Measurements from ENCODE around the gene IL7R. TPM values are rescaled to one million over a fixed set of nuclear protein-coding genes. Genes with fewer than 3 reads are reported as not detected.
A peak's percentile ranks its signal among the peaks of the same experiment; 100 is the strongest.

The IL7R gene
- total RNA-seq, 4 donors from 2014 or later, result 2.8 to 6.3 (median 5.7) TPM

DNA sequence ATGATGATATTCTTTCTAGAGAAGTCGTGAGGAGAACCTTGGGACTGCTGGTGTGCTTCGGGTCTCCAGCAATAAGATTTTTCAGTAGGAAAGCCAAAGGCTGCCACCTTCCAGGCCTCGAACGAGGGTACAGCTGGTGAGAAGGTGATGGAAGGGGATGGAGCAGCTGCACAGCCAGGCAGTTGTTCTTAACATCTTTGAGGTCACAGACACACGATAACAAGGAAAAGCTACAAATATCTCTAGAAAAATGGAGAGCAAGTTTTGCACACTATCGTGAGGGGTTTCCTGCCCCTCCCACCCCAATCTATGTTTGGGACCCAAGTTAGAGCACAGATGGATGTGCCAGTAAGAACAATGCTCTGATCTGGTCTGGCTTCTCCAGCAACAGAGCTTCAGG is 6.8 kb upstream of the IL7R start:
- no peak for DNase-seq (ENCODE audit: low spot score in 2 of 2)
- WGBS, 2 donors, result 84 to 89% methylated on average over 6 of the region's 6 CpGs
- Histone ChIP-seq H3K27ac (no peak overlapping the region), H3K4me1 (peaks cover 0 to 23% (median 9%) of the 10 kb centered on the region in 4 donors), H3K36me3 (no peaks in the 10 kb centered on the region), H3K9me3 (peaks cover 0 to 12% (median 0%) of the 10 kb centered on the region in 4 donors), H3K4me3 (no peak overlapping the region), H3K27me3 (no peaks in the 10 kb centered on the region)
- no peak for TF ChIP-seq POLR2A (IDR thresholded peaks at IDR 0.05)
- no peak for TF ChIP-seq CTCF (IDR thresholded peaks at IDR 0.05)

DNA sequence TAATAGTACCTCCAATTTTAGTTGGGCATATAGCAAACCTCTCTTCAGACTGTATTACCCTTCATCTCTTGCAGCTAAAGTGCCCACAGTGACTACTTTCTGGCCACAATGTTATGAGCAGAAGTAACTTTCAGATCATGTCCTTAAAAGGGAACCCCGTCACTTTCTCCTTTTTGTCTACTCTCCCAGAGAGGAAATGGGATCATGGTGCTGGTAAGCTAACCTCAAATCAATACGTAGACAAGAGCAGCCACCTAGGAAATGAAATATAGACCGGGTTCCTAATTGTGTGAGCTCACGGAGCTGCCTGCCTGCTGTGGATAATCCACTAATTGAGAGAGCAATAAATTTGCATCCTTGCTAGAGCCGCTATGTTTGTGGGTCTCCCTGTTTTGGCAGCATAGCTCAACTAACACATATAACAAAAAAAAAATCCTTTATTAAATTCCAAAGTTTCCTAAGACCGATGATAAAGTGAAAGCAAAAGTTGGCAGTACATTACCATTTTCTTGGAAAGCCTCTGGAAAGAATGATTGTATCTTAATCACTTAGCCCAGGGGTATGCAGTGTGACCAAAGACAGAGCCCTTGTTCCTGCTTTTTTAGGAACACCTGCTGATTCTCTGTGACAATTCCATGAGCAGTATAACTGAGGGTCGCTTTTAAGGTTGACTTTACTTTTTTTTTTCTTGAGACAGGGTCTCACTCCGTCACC is 5.6 kb upstream of the IL7R start:
- WGBS, 2 donors, result 49% methylated on average over 8 of the region's 8 CpGs
- H3K27ac ChIP-seq, result peak overlapping the region in 2 of 4 donors; percentile 3 to 48
- H3K4me1 ChIP-seq, result peaks cover 0 to 23% (median 9%) of the 10 kb centered on the region in 4 donors
- peaks cover 0 to under 1% (median 0%) of the 10 kb centered on the region in 4 donors for H3K9me3 ChIP-seq
- H3K36me3 ChIP-seq, result no peaks in the 10 kb centered on the region
- peak overlapping the region in 2 of 4 donors; percentile 14 to 23 for H3K4me3 ChIP-seq
- no peak for DNase-seq (ENCODE audit: low spot score in 2 of 2)
- no peak for TF ChIP-seq EP300 (IDR thresholded peaks at IDR 0.05)
- no peak for TF ChIP-seq CTCF (IDR thresholded peaks at IDR 0.05)
- no peak for TF ChIP-seq POLR2A (IDR thresholded peaks at IDR 0.05)
- no peaks in the 10 kb centered on the region for H3K27me3 ChIP-seq

GRCh38 chr5:35852084-35852734 is 4.5 kb upstream of the IL7R start:
- H3K9me3 ChIP-seq, result no peaks in the 10 kb centered on the region
- no peaks in the 10 kb centered on the region for H3K27me3 ChIP-seq
- no peak overlapping the region for H3K4me3 ChIP-seq
- peaks cover 0 to 27% (median 9%) of the 10 kb centered on the region in 4 donors for H3K4me1 ChIP-seq
- no peak for DNase-seq (ENCODE audit: low spot score in 2 of 2)
- H3K36me3 ChIP-seq, result no peaks in the 10 kb centered on the region
- 53 to 59% methylated on average over 6 to 8 of the region's 8 CpGs for WGBS, 2 donors
- TF ChIP-seq CTCF (IDR thresholded peaks at IDR 0.05) (peak in 2 of 5 experiments; percentile 15 to 29), EP300 (IDR thresholded peaks at IDR 0.05) (no peak), POLR2A (IDR thresholded peaks at IDR 0.05) (no peak)
- H3K27ac ChIP-seq, result peak overlapping the region in 3 of 4 donors; percentile 23 to 58 (median 48)

DNA sequence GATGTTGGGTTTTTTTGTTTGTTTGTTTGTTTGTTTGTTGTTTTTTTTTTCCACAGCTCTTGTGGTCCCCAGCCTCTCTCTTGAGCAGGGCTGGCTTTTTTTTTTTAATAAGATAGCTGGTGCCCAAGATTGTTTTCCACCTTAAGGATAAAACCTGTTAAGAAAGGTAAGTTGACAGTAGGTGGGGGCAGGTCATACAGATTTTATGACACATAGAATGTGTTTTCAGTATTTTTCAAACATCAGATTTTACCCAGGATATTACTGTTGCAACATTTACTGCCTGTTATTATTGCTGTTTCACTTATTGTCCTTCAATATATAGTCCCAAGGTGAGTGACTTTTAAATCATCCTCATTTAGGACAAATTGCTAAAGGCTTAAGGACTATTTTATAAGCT is 3.9 kb upstream of the IL7R start:
- peak overlapping the region in 2 of 4 donors; percentile 23 to 58 for H3K27ac ChIP-seq
- no peak overlapping the region for H3K4me3 ChIP-seq
- peaks cover 0 to 27% (median 9%) of the 10 kb centered on the region in 4 donors for H3K4me1 ChIP-seq
- no peak for TF ChIP-seq CTCF (IDR thresholded peaks at IDR 0.05)
- TF ChIP-seq POLR2A (IDR thresholded peaks at IDR 0.05), result no peak
- no peak for TF ChIP-seq EP300 (IDR thresholded peaks at IDR 0.05)
- no peaks in the 10 kb centered on the region for H3K27me3 ChIP-seq
- no peak for DNase-seq (ENCODE audit: low spot score in 2 of 2)
- H3K36me3 ChIP-seq, result no peaks in the 10 kb centered on the region
- H3K9me3 ChIP-seq, result no peaks in the 10 kb centered on the region

DNA sequence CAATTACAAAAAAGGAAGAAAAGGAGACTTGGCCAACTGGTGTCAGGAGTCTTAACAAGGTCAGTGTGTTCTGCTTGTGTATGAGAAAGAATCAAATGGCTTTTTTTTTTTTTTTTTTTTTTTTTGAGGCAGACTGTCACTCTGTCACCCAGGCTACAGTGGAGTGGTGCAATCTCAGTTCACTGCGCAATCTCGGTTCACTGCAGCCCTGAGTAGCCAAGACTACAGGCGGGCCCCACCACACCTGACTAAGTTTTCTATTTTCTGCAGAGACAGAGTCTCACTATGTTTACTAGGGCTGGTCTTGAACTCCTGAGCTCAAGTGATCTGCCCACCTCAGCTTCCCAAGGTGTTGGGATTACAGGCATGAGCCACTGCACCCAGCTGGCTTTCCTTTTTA is 3.1 kb upstream of the IL7R start:
- Histone ChIP-seq H3K9me3 (no peaks in the 10 kb centered on the region), H3K36me3 (no peaks in the 10 kb centered on the region), H3K27me3 (no peaks in the 10 kb centered on the region), H3K27ac (peak overlapping the region in 3 of 4 donors; percentile 26 to 45 (median 41)), H3K4me1 (peaks cover 0 to 27% (median 11%) of the 10 kb centered on the region in 4 donors), H3K4me3 (no peak overlapping the region)
- WGBS, 2 donors, result 83 to 89% methylated on average over 3 of the region's 3 CpGs
- TF ChIP-seq CTCF (IDR thresholded peaks at IDR 0.05) (no peak), POLR2A (IDR thresholded peaks at IDR 0.05) (no peak), EP300 (IDR thresholded peaks at IDR 0.05) (no peak)
- no peak for DNase-seq (ENCODE audit: low spot score in 2 of 2)
